HEK293 (cell line): ENCODE measurements around the gene LSM7.

ENCODE experiments used
- CTCF ChIA-PET: fragments of 350-600 bp; formaldehyde crosslinking; extraction: SDS; loops from one replicate; lab custom pipeline; 2021; ENCODE audit warnings: antibody characterized with exemption; lab: Yijun Ruan, JAX
- POLR2A ChIA-PET: fragments of 300-600 bp; formaldehyde crosslinking; extraction: SDS; loops from one replicate; lab custom pipeline; 2020; ENCODE audit warnings: antibody characterized with exemption, inconsistent platforms; lab: Yijun Ruan, JAX
- H3K27ac ChIP-seq: fragments of 200-500 bp; sonication (Bioruptor generic); 2 replicates; pipeline ENCODE4 v1.5.1; 2014; ENCODE audit warnings: low read depth, low read length, control low read depth, inconsistent platforms; ENCODE audit errors: extremely low read depth
- H3K36me3 ChIP-seq, 2 experiments: fragments of 200-500 bp in 1 of 2; sonication (Bioruptor generic) in 1 of 2; 1 replicate in 1 of 2; 2 replicates in 1 of 2; pipeline ENCODE4 v1.5.1; 2014 to 2017; ENCODE audit warnings: inconsistent platforms in 2 of 2, low read length in 2 of 2; ENCODE audit not compliant: control insufficient read depth in 2 of 2, insufficient read depth in 1 of 2
- H3K4me1 ChIP-seq: fragments of 200-500 bp; sonication (Bioruptor generic); 2 replicates; pipeline ENCODE4 v1.5.1; 2014; ENCODE audit warnings: mild to moderate bottlenecking, low read length, inconsistent platforms; ENCODE audit not compliant: control insufficient read depth, insufficient read depth
- H3K4me3 ChIP-seq: 2 replicates; pipeline ENCODE4 v1.5.1; 2011; ENCODE audit warnings: low read depth, mild to moderate bottlenecking, control low read depth, low read length, moderate library complexity
- H3K9me3 ChIP-seq: fragments of 200-500 bp; sonication (Bioruptor generic); 2 replicates; pipeline ENCODE4 v1.5.1; 2014; ENCODE audit warnings: low read depth, low read length, inconsistent platforms; ENCODE audit not compliant: control insufficient read depth, insufficient read depth
- EGR2 ChIP-seq: fragments of 450-650 bp; formaldehyde crosslinking; IDR thresholded peaks from 2 replicates; pipeline ENCODE4 v1.5.1; 2016; ENCODE audit warnings: low read depth, missing biosample characterization, missing genetic modification characterization
- IKZF3 ChIP-seq: fragments of 450-650 bp; IDR thresholded peaks from 2 replicates; pipeline ENCODE4 v1.5.0; 2018; ENCODE audit warnings: missing biosample characterization, mild to moderate bottlenecking, missing genetic modification characterization, moderate library complexity
- SCRT2 ChIP-seq: fragments of 450-650 bp; formaldehyde crosslinking; IDR thresholded peaks from 2 replicates; pipeline ENCODE4 v1.5.1; 2016; ENCODE audit warnings: missing biosample characterization, missing genetic modification characterization
- SP7 ChIP-seq: fragments of 450-650 bp; formaldehyde crosslinking; IDR thresholded peaks from 2 replicates; pipeline ENCODE4 v1.5.1; 2016; ENCODE audit warnings: missing biosample characterization, missing genetic modification characterization
- ZBTB11 ChIP-seq: fragments of 450-650 bp; formaldehyde crosslinking; conservative IDR thresholded peaks from 2 replicates; pipeline ENCODE4 v1.5.1; 2016; ENCODE audit warnings: low read depth, missing biosample characterization, missing genetic modification characterization
- ZNF148 ChIP-seq: fragments of 450-650 bp; formaldehyde crosslinking; IDR thresholded peaks from 2 replicates; pipeline ENCODE4 v1.5.0; 2017; ENCODE audit warnings: missing biosample characterization, missing genetic modification characterization, borderline replicate concordance
- ZNF394 ChIP-seq: fragments of 450-650 bp; formaldehyde crosslinking; IDR thresholded peaks from 2 replicates; pipeline ENCODE4 v1.5.1; 2016; ENCODE audit warnings: missing biosample characterization, missing genetic modification characterization, mild to moderate bottlenecking, moderate library complexity, borderline replicate concordance
- ZNF530 ChIP-seq: fragments of 450-650 bp; formaldehyde crosslinking; IDR thresholded peaks from 2 replicates; pipeline ENCODE4 v1.5.1; 2016; ENCODE audit warnings: low read depth, missing biosample characterization, missing genetic modification characterization
- ZNF548 ChIP-seq: fragments of 450-650 bp; formaldehyde crosslinking; IDR thresholded peaks from 2 replicates; pipeline ENCODE4 v1.5.1; 2016; ENCODE audit warnings: missing biosample characterization, missing genetic modification characterization
- ZNF585B ChIP-seq: fragments of 450-650 bp; formaldehyde crosslinking; IDR thresholded peaks from 2 replicates; pipeline ENCODE4 v1.5.1; 2016; ENCODE audit warnings: missing biosample characterization, missing genetic modification characterization
- ZNF658 ChIP-seq: fragments of 450-650 bp; formaldehyde crosslinking; IDR thresholded peaks from 2 replicates; pipeline ENCODE4; 2016; ENCODE audit warnings: missing biosample characterization, missing genetic modification characterization
- ZNF670 ChIP-seq: fragments of 450-650 bp; formaldehyde crosslinking; IDR thresholded peaks from 2 replicates; pipeline ENCODE4 v1.5.1; 2016; ENCODE audit warnings: missing biosample characterization, missing genetic modification characterization, low read depth
- TF ChIP-seq, protein P1 (sequence below): fragments of 450-650 bp; formaldehyde crosslinking; conservative IDR thresholded peaks from 2 replicates; pipeline ENCODE4 v1.5.1; 2016; ENCODE audit warnings: low read depth, missing biosample characterization, missing genetic modification characterization
- TF ChIP-seq, protein P2 (sequence below): fragments of 450-650 bp; formaldehyde crosslinking; IDR thresholded peaks from 2 replicates; pipeline ENCODE4 v1.5.1; 2017; ENCODE audit warnings: missing biosample characterization, missing genetic modification characterization
- TF ChIP-seq, protein P3 (sequence below): fragments of 450-650 bp; formaldehyde crosslinking; IDR thresholded peaks from 2 replicates; pipeline ENCODE4 v1.5.1; 2016; ENCODE audit warnings: missing biosample characterization, missing genetic modification characterization

The LSM7 gene

DNA sequence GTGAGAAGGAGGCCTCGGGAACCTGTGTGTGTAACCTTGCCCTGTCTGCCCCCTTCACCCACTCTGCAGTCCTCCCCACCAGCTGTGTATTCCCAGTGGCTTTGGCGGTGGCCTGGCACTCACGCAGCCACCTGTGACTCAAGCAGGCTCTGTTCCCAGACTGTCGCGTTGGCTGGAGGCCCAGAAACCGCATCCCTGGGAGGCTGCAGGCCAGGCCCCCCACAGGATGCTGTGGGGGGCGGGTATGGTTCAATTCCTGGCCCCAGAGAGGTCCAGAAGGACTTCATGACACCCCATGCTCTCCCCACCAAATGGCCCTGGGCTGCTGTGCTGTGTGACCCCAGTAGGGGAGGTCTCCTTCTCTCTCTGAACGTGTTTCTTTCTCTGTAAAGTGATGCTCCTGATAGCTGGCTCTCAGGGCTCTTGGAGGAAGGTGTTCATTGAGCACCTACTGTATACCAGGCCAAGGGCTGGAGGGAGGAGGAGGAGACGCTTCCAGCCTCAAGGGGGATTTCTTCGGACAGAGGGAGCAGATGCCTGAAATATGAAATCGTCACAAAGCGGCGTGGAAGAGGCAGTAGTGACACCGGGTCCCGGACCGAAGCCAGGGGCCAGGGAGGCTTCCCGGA lies 18.5 kb downstream of the LSM7 start (continued):
- TF ChIP-seq, protein P1, sequence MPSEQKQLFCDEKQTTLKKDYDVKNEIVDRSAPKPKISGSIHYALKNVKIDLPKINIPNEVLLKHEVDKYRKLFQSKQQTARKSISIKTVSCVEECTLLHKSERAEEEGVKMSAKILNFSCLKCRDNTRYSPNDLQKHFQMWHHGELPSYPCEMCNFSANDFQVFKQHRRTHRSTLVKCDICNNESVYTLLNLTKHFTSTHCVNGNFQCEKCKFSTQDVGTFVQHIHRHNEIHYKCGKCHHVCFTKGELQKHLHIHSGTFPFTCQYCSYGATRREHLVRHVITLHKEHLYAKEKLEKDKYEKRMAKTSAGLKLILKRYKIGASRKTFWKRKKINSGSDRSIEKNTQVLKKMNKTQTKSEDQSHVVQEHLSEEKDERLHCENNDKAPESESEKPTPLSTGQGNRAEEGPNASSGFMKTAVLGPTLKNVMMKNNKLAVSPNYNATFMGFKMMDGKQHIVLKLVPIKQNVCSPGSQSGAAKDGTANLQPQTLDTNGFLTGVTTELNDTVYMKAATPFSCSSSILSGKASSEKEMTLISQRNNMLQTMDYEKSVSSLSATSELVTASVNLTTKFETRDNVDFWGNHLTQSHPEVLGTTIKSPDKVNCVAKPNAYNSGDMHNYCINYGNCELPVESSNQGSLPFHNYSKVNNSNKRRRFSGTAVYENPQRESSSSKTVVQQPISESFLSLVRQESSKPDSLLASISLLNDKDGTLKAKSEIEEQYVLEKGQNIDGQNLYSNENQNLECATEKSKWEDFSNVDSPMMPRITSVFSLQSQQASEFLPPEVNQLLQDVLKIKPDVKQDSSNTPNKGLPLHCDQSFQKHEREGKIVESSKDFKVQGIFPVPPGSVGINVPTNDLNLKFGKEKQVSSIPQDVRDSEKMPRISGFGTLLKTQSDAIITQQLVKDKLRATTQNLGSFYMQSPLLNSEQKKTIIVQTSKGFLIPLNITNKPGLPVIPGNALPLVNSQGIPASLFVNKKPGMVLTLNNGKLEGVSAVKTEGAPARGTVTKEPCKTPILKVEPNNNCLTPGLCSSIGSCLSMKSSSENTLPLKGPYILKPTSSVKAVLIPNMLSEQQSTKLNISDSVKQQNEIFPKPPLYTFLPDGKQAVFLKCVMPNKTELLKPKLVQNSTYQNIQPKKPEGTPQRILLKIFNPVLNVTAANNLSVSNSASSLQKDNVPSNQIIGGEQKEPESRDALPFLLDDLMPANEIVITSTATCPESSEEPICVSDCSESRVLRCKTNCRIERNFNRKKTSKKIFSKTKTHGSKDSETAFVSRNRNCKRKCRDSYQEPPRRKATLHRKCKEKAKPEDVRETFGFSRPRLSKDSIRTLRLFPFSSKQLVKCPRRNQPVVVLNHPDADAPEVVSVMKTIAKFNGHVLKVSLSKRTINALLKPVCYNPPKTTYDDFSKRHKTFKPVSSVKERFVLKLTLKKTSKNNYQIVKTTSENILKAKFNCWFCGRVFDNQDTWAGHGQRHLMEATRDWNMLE (tag by site-specific recombination): no peak
- TF ChIP-seq ZNF548: no peak
- TF ChIP-seq ZNF394 (tag by site-specific recombination): no peak
- TF ChIP-seq ZNF585B (tag by site-specific recombination): no peak
- peak; percentile 56; the same call in 1 of the 2 replicates for TF ChIP-seq IKZF3 (tag by site-specific recombination)
- TF ChIP-seq SP7: no peak
- TF ChIP-seq SCRT2 (tag by site-specific recombination): peak; percentile 97
- TF ChIP-seq ZNF530 (tag by site-specific recombination): no peak
- no peak for TF ChIP-seq ZNF658 (tag by site-specific recombination)
- TF ChIP-seq EGR2 (tag by site-specific recombination): 0 out of 2 replicates have a peak, but pooled peaks have one; percentile 17
- no peak for TF ChIP-seq ZNF670 (tag by site-specific recombination)
- no peak for TF ChIP-seq ZNF148 (tag by site-specific recombination)
- TF ChIP-seq, protein P2, sequence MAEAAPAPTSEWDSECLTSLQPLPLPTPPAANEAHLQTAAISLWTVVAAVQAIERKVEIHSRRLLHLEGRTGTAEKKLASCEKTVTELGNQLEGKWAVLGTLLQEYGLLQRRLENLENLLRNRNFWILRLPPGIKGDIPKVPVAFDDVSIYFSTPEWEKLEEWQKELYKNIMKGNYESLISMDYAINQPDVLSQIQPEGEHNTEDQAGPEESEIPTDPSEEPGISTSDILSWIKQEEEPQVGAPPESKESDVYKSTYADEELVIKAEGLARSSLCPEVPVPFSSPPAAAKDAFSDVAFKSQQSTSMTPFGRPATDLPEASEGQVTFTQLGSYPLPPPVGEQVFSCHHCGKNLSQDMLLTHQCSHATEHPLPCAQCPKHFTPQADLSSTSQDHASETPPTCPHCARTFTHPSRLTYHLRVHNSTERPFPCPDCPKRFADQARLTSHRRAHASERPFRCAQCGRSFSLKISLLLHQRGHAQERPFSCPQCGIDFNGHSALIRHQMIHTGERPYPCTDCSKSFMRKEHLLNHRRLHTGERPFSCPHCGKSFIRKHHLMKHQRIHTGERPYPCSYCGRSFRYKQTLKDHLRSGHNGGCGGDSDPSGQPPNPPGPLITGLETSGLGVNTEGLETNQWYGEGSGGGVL (tag by site-specific recombination): peak; percentile 75

GRCh38 chr19:2308114-2308556 lies 20.3 kb downstream of the LSM7 start, which contains the start of gene LINGO3:
TSS of gene LINGO3 (minus strand) at chr19:2308154. CDS start at chr19:2291776, 16,378 bp downstream.
- CTCF ChIA-PET: interaction anchor here (1.1 kb wide), 1 partner anchor 34 kb away, joined by 3 read pairs; no protein-coding TSS in a partner anchor
- H3K4me3 ChIP-seq: no peak within 1 kb of the TSS; the same call in 1 of the 2 replicates

More at GRCh38 chr19:2308114-2308556, 20.3 kb downstream of the LSM7 start, which contains the start of gene LINGO3:
- Histone ChIP-seq H3K9me3 (no peaks in the 10 kb centered on the region), H3K27ac (no peak within 1 kb of the TSS), H3K4me1 (no peaks in the 10 kb centered on the region), H3K36me3 (no peaks in the 10 kb centered on the region)
- POLR2A ChIA-PET: no interaction called here
- no peak for TF ChIP-seq ZBTB11 (tag by site-specific recombination)
- TF ChIP-seq, protein P3, sequence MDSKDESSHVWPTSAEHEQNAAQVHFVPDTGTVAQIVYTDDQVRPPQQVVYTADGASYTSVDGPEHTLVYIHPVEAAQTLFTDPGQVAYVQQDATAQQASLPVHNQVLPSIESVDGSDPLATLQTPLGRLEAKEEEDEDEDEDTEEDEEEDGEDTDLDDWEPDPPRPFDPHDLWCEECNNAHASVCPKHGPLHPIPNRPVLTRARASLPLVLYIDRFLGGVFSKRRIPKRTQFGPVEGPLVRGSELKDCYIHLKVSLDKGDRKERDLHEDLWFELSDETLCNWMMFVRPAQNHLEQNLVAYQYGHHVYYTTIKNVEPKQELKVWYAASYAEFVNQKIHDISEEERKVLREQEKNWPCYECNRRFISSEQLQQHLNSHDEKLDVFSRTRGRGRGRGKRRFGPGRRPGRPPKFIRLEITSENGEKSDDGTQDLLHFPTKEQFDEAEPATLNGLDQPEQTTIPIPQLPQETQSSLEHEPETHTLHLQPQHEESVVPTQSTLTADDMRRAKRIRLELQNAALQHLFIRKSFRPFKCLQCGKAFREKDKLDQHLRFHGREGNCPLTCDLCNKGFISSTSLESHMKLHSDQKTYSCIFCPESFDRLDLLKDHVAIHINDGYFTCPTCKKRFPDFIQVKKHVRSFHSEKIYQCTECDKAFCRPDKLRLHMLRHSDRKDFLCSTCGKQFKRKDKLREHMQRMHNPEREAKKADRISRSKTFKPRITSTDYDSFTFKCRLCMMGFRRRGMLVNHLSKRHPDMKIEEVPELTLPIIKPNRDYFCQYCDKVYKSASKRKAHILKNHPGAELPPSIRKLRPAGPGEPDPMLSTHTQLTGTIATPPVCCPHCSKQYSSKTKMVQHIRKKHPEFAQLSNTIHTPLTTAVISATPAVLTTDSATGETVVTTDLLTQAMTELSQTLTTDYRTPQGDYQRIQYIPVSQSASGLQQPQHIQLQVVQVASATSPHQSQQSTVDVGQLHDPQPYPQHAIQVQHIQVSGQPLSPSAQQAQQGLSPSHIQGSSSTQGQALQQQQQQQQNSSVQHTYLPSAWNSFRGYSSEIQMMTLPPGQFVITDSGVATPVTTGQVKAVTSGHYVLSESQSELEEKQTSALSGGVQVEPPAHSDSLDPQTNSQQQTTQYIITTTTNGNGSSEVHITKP (tag by site-specific recombination): peak; percentile 21; the same call in 1 of the 2 replicates
